Stomach (tissue), 9 donors: ENCODE measurements around the gene LCK. TPM values are rescaled to one million over a fixed set of nuclear protein-coding genes. Genes with fewer than 3 reads are reported as not detected.

ENCODE experiments used
- DNase-seq, 2 donors: peaks; one replicate each; pipeline versions ENCODE4 v3.0.0 to v3.0.0-alpha.2; 2013 to 2019
- H3K27ac ChIP-seq, 5 donors: fragments of 200-600 bp in 4 of 5; sonication (generic) in 4 of 5; one replicate each; pipeline ENCODE4 v1.5.1; 2013 to 2019; ENCODE audit warnings: mild to moderate bottlenecking in 1 of 5, moderate library complexity in 1 of 5
- H3K27me3 ChIP-seq, 3 donors: fragments of 200-600 bp; sonication (generic); one replicate each; pipeline ENCODE4 v1.5.1; 2017 to 2019; ENCODE audit warnings: mixed run types in 1 of 3
- H3K36me3 ChIP-seq, 4 donors: fragments of 200-600 bp; sonication (generic); 1 replicate in 3 of 4; 2 replicates in 1 of 4; pipeline ENCODE4 v1.5.1; 2016 to 2019
- H3K4me1 ChIP-seq, 4 donors: fragments of 200-600 bp; sonication (generic); one replicate each; pipeline ENCODE4 v1.5.1; 2016 to 2019
- H3K4me3 ChIP-seq, 4 donors: fragments of 200-600 bp; sonication (generic) in 3 of 4; one replicate each; pipeline ENCODE4 v1.5.1; 2016 to 2019; ENCODE audit warnings: mild to moderate bottlenecking in 1 of 4
- H3K9me3 ChIP-seq, 4 donors: fragments of 200-600 bp; sonication (generic); one replicate each; pipeline ENCODE4 v1.5.1; 2016 to 2019
- CTCF ChIP-seq, 7 experiments: fragments of 450-650 bp in 4 of 7; fragments of 200-600 bp in 3 of 7; sonication (generic) in 3 of 7; IDR thresholded peaks; one replicate each; pipeline ENCODE4 v1.5.1; 2016 to 2019; ENCODE audit warnings: antibody characterized with exemption in 7 of 7, control low read depth in 2 of 7, mild to moderate bottlenecking in 1 of 7
- EP300 ChIP-seq: sonication (generic); formaldehyde crosslinking; IDR thresholded peaks from one replicate; pipeline ENCODE4 v1.6.1; 2017; ENCODE audit warnings: antibody characterized with exemption
- POLR2A ChIP-seq, 4 donors: fragments of 450-650 bp; IDR thresholded peaks; one replicate each; pipeline ENCODE4 v1.6.1; 2016; ENCODE audit warnings: antibody characterized with exemption in 4 of 4, control low read depth in 2 of 4, mild to moderate bottlenecking in 1 of 4, moderate library complexity in 1 of 4
- POLR2AphosphoS5 ChIP-seq, 3 donors: sonication (generic); formaldehyde crosslinking; IDR thresholded peaks; one replicate each; pipeline ENCODE4 v1.6.1; 2016; ENCODE audit warnings: antibody characterized with exemption in 3 of 3
- WGBS, 5 donors: extraction: QIAGEN DNeasy Blood & Tissue Kit in 3 of 5; methylation state at CpG; one replicate each; pipeline versions ENCODE4 v1.1.5 to v1.1.7; 2013 to 2018; 5-methylcytosine and 5-hydroxymethylcytosine counted together
- intact Hi-C: fragments of 100-400 bp; cut with DNase I; formaldehyde crosslinking; loops from one replicate; pipeline ENCODE4 v1.15.1; 2023; ENCODE audit warnings: low total_unique reads
- polyA plus RNA-seq, 3 donors: library from polyadenylated mRNA; stranded (reverse); fragments of 200-250 nt; gene quantifications; one replicate each; pipeline ENCODE4 v1.2.3, GENCODE V29; 2013
- total RNA-seq, 5 donors: library from RNA; depleted of rRNA; stranded (reverse); fragments of >200 nt; gene quantifications; one replicate each; pipeline versions ENCODE4 v1.1.0 to v1.2.3, GENCODE V29; 2014 to 2016
- donor health status: healthy with polysubstance abuse.
- donor health status: Bipolar disorder and iron deficiency.
- donor health status: healthy.

The LCK gene
- total and polyA plus RNA-seq, 8 donors, result 0.58 to 6.4 (median 2.2) TPM

- intact Hi-C loops, result no loop called here
- DNase-seq, result peak; percentile 66 to 85
- Histone ChIP-seq H3K36me3 (no peaks in the 10 kb centered on the region), H3K27ac (peak overlapping the region; percentile 71 to 90 (median 85)), H3K27me3 (no peaks in the 10 kb centered on the region), H3K4me1 (peaks cover 4 to 43% (median 35%) of the 10 kb centered on the region in 4 donors), H3K4me3 (peak overlapping the region; percentile 60 to 78 (median 66)), H3K9me3 (no peaks in the 10 kb centered on the region)
- TF ChIP-seq EP300 (no peak), CTCF (IDR thresholded peaks at IDR 0.05) (no peak), POLR2A (IDR thresholded peaks at IDR 0.05) (no peak), POLR2AphosphoS5 (IDR thresholded peaks at IDR 0.05) (peak in 2 of 3 donors; percentile 4 to 53)
- 0 to 4% (median 1%) methylated on average over 16 to 55 of the region's 55 CpGs for WGBS, 5 donors
These were observed 9.9 kb upstream of the LCK start for GRCh38 chr1:32241001-32241763.

GRCh38 chr1:32242341-32242851 lies 8.7 kb upstream of the LCK start:
- 41 to 50% (median 44%) methylated on average over 7 of the region's 7 CpGs for WGBS, 5 donors
- Histone ChIP-seq H3K4me3 (no peak overlapping the region), H3K27ac (peak overlapping the region in 4 of 5 donors; percentile 25 to 90 (median 84)), H3K36me3 (no peaks in the 10 kb centered on the region), H3K9me3 (no peaks in the 10 kb centered on the region), H3K27me3 (no peaks in the 10 kb centered on the region), H3K4me1 (peaks cover 4 to 56% (median 40%) of the 10 kb centered on the region in 4 donors)
- intact Hi-C loops, result no loop called here
- TF ChIP-seq POLR2AphosphoS5 (IDR thresholded peaks at IDR 0.05) (peak in 1 of 3 donors; percentile 13), POLR2A (IDR thresholded peaks at IDR 0.05) (no peak), CTCF (IDR thresholded peaks at IDR 0.05) (no peak), EP300 (no peak)
- peak in 1 of 2 donors; percentile 66 for DNase-seq

GRCh38 chr1:32246888-32247273 lies 4.2 kb upstream of the LCK start, which contains the start of gene FAM167B:
Gene FAM167B (plus strand): TSS chr1:32247222. CDS start chr1:32247422, 200 bp downstream.
- H3K4me1 ChIP-seq, result peaks cover 12 to 56% (median 26%) of the 10 kb centered on the region in 4 donors
- WGBS, 5 donors, result 54 to 75% (median 64%) methylated on average over 3 of the region's 3 CpGs
- peak in 2 of 3 donors; percentile 19 to 61 for TF ChIP-seq POLR2AphosphoS5 (IDR thresholded peaks at IDR 0.05)
- TF ChIP-seq POLR2A (IDR thresholded peaks at IDR 0.05), result no peak
- no peak for TF ChIP-seq CTCF (IDR thresholded peaks at IDR 0.05)
- TF ChIP-seq EP300, result no peak
- DNase-seq, result peak in 1 of 2 donors; percentile 61
- peak within 1 kb of the TSS; percentile 15 to 78 (median 69) for H3K27ac ChIP-seq
- H3K9me3 ChIP-seq, result no peaks in the 10 kb centered on the region
- H3K36me3 ChIP-seq, result no peaks in the 10 kb centered on the region
- H3K4me3 ChIP-seq, result peak within 1 kb of the TSS in 1 of 4 donors; percentile 2
- intact Hi-C loops, result no loop called here
- H3K27me3 ChIP-seq, result no peaks in the 10 kb centered on the region

GRCh38 chr1:32247452-32247851 lies 3.6 kb upstream of the LCK start:
- no peaks in the 10 kb centered on the region for H3K36me3 ChIP-seq
- intact Hi-C loops, result no loop called here
- peaks cover 12 to 50% (median 21%) of the 10 kb centered on the region in 4 donors for H3K4me1 ChIP-seq
- no peaks in the 10 kb centered on the region for H3K9me3 ChIP-seq
- no peak overlapping the region for H3K4me3 ChIP-seq
- WGBS, 5 donors, result 60 to 94% (median 66%) methylated on average over 5 to 12 of the region's 12 CpGs
- DNase-seq, result no peak
- no peak for TF ChIP-seq POLR2A (IDR thresholded peaks at IDR 0.05)
- TF ChIP-seq EP300, result no peak
- TF ChIP-seq POLR2AphosphoS5 (IDR thresholded peaks at IDR 0.05), result no peak
- TF ChIP-seq CTCF (IDR thresholded peaks at IDR 0.05), result no peak
- peak overlapping the region; percentile 15 to 78 (median 69) for H3K27ac ChIP-seq
- no peaks in the 10 kb centered on the region for H3K27me3 ChIP-seq
